Neural progenitor cell (in vitro differentiated cells): ENCODE data around the gene TK2. TPM values are rescaled to one million over a fixed set of nuclear protein-coding genes. Genes with fewer than 3 reads are reported as not detected.
A peak's percentile ranks its signal among the peaks of the same experiment; 100 is the strongest.

Experiments used
- DNase-seq: peaks from one replicate; pipeline ENCODE4 v3.0.0-alpha.2; 2016; ENCODE audit warnings: low spot score
- H2AFZ ChIP-seq: fragments of 200-600 bp; sonication (generic); replicated peaks from 2 replicates; pipeline ENCODE4 v1.6.1; 2016; ENCODE audit warnings: antibody characterized with exemption
- H3F3A ChIP-seq: fragments of 200-600 bp; sonication (generic); 2 replicates; pipeline ENCODE4 v1.6.1; 2016; ENCODE audit warnings: antibody characterized with exemption, low read depth
- H3K27ac ChIP-seq: fragments of 200-600 bp; sonication (generic); 2 replicates; pipeline ENCODE4 v1.5.1; 2016; ENCODE audit warnings: mild to moderate bottlenecking
- H3K27me3 ChIP-seq: fragments of 200-600 bp; sonication (generic); 2 replicates; pipeline ENCODE4 v1.6.1; 2016; ENCODE audit warnings: mild to moderate bottlenecking, moderate library complexity
- H3K36me3 ChIP-seq: fragments of 200-600 bp; sonication (generic); 2 replicates; pipeline ENCODE4 v1.5.1; 2016
- H3K4me1 ChIP-seq: fragments of 200-600 bp; sonication (generic); 2 replicates; pipeline ENCODE4 v1.6.1; 2016; ENCODE audit warnings: mixed run types
- H3K4me2 ChIP-seq: fragments of 200-600 bp; sonication (generic); 2 replicates; pipeline ENCODE4 v1.6.1; 2016
- H3K4me3 ChIP-seq: fragments of 200-600 bp; sonication (generic); 2 replicates; pipeline ENCODE4 v1.5.1; 2016
- H3K79me2 ChIP-seq: fragments of 200-600 bp; sonication (generic); 2 replicates; pipeline ENCODE4 v1.6.1; 2016; ENCODE audit warnings: low read depth
- H3K9ac ChIP-seq: fragments of 200-600 bp; sonication (generic); 2 replicates; pipeline ENCODE4 v1.6.1; 2016
- H3K9me3 ChIP-seq: fragments of 200-600 bp; sonication (generic); 2 replicates; pipeline ENCODE4 v1.5.1; 2016; ENCODE audit warnings: low read depth
- H4K20me1 ChIP-seq: fragments of 200-600 bp; sonication (generic); 2 replicates; pipeline ENCODE4 v1.6.1; 2016; ENCODE audit warnings: low read depth
- H3K27ac Mint-ChIP-seq: 3 replicates; pipeline ENCODE4 v1.8.0; 2021; ENCODE audit warnings: mixed read lengths
- H3K27me3 Mint-ChIP-seq: 2 replicates; pipeline ENCODE4 v1.8.0; 2022; ENCODE audit warnings: low read depth, mild to moderate bottlenecking, inconsistent platforms, moderate library complexity, mixed read lengths; ENCODE audit not compliant: insufficient read depth
- H3K36me3 Mint-ChIP-seq: 3 replicates; pipeline ENCODE4 v1.8.0; 2021; ENCODE audit warnings: mixed read lengths
- H3K4me1 Mint-ChIP-seq: 3 replicates; pipeline ENCODE4 v1.8.0; 2021; ENCODE audit warnings: mixed read lengths
- H3K4me3 Mint-ChIP-seq: 3 replicates; pipeline ENCODE4 v1.8.0; 2021; ENCODE audit warnings: mild to moderate bottlenecking, moderate library complexity, mixed read lengths
- H3K9me3 Mint-ChIP-seq: 3 replicates; pipeline ENCODE4 v1.8.0; 2020; ENCODE audit warnings: mixed read lengths
- EZH2 ChIP-seq: fragments of 200-600 bp; sonication (generic); IDR thresholded peaks from 2 replicates; pipeline ENCODE4 v1.6.1; 2017; ENCODE audit warnings: antibody characterized with exemption, mild to moderate bottlenecking, moderate library complexity
- EZH2phosphoT487 ChIP-seq: fragments of 200-600 bp; sonication (generic); IDR thresholded peaks from 2 replicates; pipeline ENCODE4 v1.6.1; 2017; ENCODE audit warnings: antibody characterized with exemption
- total RNA-seq: library from RNA; depleted of rRNA; stranded (reverse); fragments of >200 nt; gene quantifications from 2 replicates; pipeline ENCODE4 v1.2.3, GENCODE V29; 2015; ENCODE audit warnings: low replicate concordance
- TF ChIP-seq, protein P1 (sequence below): fragments of 200-600 bp; sonication (generic); IDR thresholded peaks from 2 replicates; pipeline ENCODE4 v1.5.1; 2017; ENCODE audit warnings: antibody characterized with exemption, mild to moderate bottlenecking

Gene TK2
- total RNA-seq, 1 donor from 2014 or later = 7.3 TPM

DNA sequence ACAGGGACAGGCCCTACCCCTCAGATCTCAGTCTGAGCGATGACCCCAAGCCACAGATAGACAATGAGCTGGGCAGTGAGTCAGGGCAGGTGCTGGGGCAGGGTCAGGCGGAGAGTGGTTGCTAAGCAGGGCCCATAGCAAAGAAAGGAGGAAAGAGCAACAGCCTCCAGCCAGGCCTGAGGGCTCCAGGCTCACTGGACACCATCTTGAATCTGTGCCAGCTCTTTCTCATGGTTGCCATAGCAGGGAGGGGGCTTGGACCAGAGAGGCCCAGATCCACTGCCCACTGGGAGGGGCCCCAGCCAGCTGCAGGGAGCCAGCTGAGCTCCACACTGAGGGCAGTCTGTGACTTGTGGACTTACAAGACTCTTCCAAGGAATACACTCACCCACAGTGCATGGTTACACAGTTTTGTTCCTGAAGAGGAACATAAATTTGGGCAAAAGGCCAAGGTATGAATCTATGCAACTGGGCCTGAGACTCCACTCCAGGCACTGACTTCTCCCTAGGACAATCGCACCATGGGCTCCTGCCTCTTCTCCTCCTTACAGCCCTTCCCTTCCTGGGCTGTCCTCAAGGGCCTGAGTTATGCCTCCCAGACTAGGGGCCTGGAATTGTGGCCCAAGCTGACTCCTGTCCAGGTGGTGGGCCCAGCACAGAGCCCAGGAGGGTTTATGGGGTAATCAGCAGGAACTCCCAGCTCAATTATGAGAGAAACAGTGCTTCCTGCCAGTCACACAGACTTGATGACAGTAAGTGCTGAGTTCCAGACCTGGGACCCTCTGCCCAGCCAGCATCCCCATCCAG is 62.9 kb downstream of the TK2 start:
- H3K4me3 ChIP-seq = no peak overlapping the region
- H3K27ac ChIP-seq = no peak overlapping the region
- Mint-ChIP-seq H3K9me3 (peaks cover 8% of the 10 kb centered on the region), H3K36me3 (peaks cover 1% of the 10 kb centered on the region), H3K4me1 (peaks cover 28% of the 10 kb centered on the region), H3K27ac (peak overlapping the region; percentile 62), H3K27me3 (peaks cover 18% of the 10 kb centered on the region), H3K4me3 (no peak overlapping the region)
- no peak overlapping the region for H2AFZ ChIP-seq
- H3K9me3 ChIP-seq = no peaks in the 10 kb centered on the region
- no peak for DNase-seq
- no peaks in the 10 kb centered on the region for H4K20me1 ChIP-seq
- H3K9ac ChIP-seq = no peak overlapping the region
- H3K27me3 ChIP-seq = no peaks in the 10 kb centered on the region
- no peaks in the 10 kb centered on the region for H3K36me3 ChIP-seq
- no peaks in the 10 kb centered on the region for H3F3A ChIP-seq
- no peak overlapping the region for H3K4me2 ChIP-seq
- TF ChIP-seq EZH2phosphoT487 (no peak), EZH2 (no peak)
- TF ChIP-seq, protein P1, sequence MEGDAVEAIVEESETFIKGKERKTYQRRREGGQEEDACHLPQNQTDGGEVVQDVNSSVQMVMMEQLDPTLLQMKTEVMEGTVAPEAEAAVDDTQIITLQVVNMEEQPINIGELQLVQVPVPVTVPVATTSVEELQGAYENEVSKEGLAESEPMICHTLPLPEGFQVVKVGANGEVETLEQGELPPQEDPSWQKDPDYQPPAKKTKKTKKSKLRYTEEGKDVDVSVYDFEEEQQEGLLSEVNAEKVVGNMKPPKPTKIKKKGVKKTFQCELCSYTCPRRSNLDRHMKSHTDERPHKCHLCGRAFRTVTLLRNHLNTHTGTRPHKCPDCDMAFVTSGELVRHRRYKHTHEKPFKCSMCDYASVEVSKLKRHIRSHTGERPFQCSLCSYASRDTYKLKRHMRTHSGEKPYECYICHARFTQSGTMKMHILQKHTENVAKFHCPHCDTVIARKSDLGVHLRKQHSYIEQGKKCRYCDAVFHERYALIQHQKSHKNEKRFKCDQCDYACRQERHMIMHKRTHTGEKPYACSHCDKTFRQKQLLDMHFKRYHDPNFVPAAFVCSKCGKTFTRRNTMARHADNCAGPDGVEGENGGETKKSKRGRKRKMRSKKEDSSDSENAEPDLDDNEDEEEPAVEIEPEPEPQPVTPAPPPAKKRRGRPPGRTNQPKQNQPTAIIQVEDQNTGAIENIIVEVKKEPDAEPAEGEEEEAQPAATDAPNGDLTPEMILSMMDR = no peak
- no peaks in the 10 kb centered on the region for H3K79me2 ChIP-seq
- no peaks in the 10 kb centered on the region for H3K4me1 ChIP-seq

DNA sequence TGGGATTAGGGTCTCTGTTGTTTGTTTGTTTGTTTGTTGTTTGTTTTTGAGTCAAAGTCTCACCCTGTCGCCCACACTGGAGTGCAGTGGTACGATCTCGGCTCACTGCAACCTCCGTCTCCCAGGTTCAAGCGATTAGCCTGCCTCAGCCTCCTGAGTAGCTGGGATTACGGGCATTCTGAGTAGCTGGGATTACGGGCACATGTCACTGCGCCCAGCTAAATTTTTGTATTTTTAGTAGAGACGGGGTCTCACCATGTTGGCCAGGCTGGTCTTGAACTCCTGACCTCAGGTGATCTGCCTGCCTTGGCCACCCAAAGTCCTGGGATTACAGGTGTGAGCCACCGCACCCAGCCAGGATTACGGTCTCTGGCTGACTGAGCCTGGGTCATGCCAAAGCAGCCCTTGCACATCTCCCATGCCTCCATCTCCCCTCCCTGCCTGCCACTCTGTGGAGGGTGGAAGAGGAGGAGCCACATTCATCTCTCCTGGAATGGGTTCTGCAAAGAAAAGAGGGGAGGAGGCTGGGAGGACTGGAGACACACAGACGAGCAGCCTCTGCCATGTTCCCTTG is 63.6 kb downstream of the TK2 start:
- Histone ChIP-seq H3K79me2 (no peaks in the 10 kb centered on the region), H3K9me3 (no peaks in the 10 kb centered on the region), H2AFZ (no peak overlapping the region), H3F3A (no peaks in the 10 kb centered on the region), H3K36me3 (no peaks in the 10 kb centered on the region), H4K20me1 (no peaks in the 10 kb centered on the region), H3K4me1 (no peaks in the 10 kb centered on the region), H3K4me3 (no peak overlapping the region), H3K4me2 (no peak overlapping the region), H3K9ac (no peak overlapping the region), H3K27me3 (no peaks in the 10 kb centered on the region), H3K27ac (no peak overlapping the region)
- Mint-ChIP-seq H3K36me3 (peaks cover 1% of the 10 kb centered on the region), H3K27me3 (peaks cover 18% of the 10 kb centered on the region), H3K4me1 (peaks cover 28% of the 10 kb centered on the region), H3K9me3 (peaks cover 8% of the 10 kb centered on the region), H3K4me3 (no peak overlapping the region), H3K27ac (peak overlapping the region; percentile 62)
- TF ChIP-seq EZH2 (no peak), EZH2phosphoT487 (no peak)
- TF ChIP-seq, protein P1 = no peak
- DNase-seq = no peak

DNA sequence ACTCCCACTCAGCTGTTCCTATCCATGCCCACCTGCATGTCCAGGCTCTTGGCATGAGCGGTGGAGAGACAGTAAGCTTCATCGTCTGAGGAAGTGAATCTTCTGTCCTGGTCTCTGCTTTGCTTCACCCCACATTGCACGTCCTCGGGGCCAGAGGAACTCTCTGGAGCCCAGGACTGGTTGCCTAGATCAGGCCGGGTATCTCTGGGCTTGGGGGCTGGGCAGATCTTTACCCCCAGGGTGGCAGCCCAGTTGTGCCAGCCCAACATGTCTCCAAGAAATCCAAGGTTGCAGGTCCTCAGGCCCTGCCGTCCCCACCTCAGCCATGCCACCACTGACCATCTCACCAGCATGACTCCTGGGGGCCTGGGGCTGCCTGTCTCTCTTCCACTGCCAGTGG is 64.5 kb downstream of the TK2 start:
- Histone ChIP-seq H3K4me2 (no peak overlapping the region), H3K4me1 (no peaks in the 10 kb centered on the region), H3K36me3 (no peaks in the 10 kb centered on the region), H3F3A (no peaks in the 10 kb centered on the region), H3K79me2 (no peaks in the 10 kb centered on the region), H2AFZ (no peak overlapping the region), H3K9me3 (no peaks in the 10 kb centered on the region), H3K27ac (no peak overlapping the region), H3K4me3 (no peak overlapping the region), H3K27me3 (no peaks in the 10 kb centered on the region), H4K20me1 (no peaks in the 10 kb centered on the region), H3K9ac (no peak overlapping the region)
- peaks cover 1% of the 10 kb centered on the region for H3K36me3 Mint-ChIP-seq
- no peak for DNase-seq
- H3K9me3 Mint-ChIP-seq = peaks cover 8% of the 10 kb centered on the region
- TF ChIP-seq EZH2phosphoT487 = no peak
- TF ChIP-seq, protein P1 = no peak
- no peak for TF ChIP-seq EZH2
- no peak overlapping the region for H3K4me3 Mint-ChIP-seq
- peaks cover 28% of the 10 kb centered on the region for H3K4me1 Mint-ChIP-seq
- H3K27ac Mint-ChIP-seq = peak overlapping the region; percentile 29
- peaks cover 18% of the 10 kb centered on the region for H3K27me3 Mint-ChIP-seq
